ENCODE measurements around the gene NCR3LG1. TPM values are rescaled to one million over a fixed set of nuclear protein-coding genes. Genes with fewer than 3 reads are reported as not detected.

Gene NCR3LG1
- total and polyA plus RNA-seq, 2 of the 4 experiments (the other 2 are of a cell fraction), result 1.7 to 4.1 TPM

DNA sequence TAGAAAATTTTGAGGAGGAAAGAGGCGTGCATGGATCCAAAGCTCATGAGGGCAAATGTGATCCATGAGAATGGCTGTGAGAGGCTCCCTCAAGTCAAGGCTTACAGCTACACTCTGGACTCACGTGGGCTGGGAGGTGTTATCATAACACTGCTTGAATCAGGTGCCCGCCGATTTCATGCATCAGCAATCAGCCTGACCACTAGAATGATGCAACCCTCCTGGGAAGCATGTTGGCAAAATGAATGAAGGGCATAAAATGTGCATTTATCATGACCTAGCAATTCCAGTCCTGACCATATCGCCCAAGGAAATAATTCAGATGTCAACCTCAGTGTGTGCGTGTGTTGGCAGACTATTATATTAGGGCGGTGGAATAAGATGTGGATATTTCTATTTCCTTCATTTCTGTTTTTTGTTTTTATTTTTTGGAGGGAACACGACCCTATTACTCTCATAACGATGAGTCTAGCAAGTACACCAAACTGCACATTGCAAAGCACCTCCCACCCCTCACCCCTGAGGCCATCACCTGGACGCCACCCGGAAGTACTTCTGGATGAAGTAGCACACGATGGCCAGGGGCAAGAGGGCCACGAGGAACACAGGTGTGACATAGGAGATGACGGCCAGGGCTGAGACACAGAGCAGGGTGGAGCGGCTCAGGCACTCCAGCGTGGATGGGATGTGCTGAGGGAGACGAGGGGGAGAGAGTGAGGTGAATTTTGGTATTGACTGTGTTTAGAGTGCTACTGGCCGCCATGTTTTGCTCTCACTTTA lies 52.6 kb downstream of the NCR3LG1 start:
- intact Hi-C loops (cut with micrococcal nuclease) (no loop called here), dilution Hi-C loops (cut with HindIII; ENCODE audit: low sequenced_read_pairs, unreplicated experiment) (no loop called here), in situ Hi-C loops (cut with MboI; ENCODE audit: low sequenced_read_pairs) (no loop called here)
- Histone ChIP-seq H3K9me1 (ENCODE audit: insufficient read depth, low read length) (no peaks in the 10 kb centered on the region), H4K20me1 (ENCODE audit: insufficient read depth, low read length) (no peaks in the 10 kb centered on the region), H3K14ac (replicated peaks; ENCODE audit: low read depth, low read length) (no peak overlapping the region), H2BK5ac (ENCODE audit: low read depth, low read length, poor library complexity, severe bottlenecking) (no peak overlapping the region), H3K27me3 (ENCODE audit: control insufficient read depth, insufficient read depth, low read length) (peaks cover 8% of the 10 kb centered on the region), H3K4me2 (ENCODE audit: low read depth, low read length) (no peak overlapping the region), H2BK15ac (ENCODE audit: low read depth, low read length) (no peak overlapping the region), H3K27ac (ENCODE audit: insufficient read depth, low read length) (no peak overlapping the region), H4K5ac (ENCODE audit: low read depth, low read length) (no peak overlapping the region), H2AK5ac (ENCODE audit: low read depth, low read length) (no peak overlapping the region), H3K36me3 (ENCODE audit: control insufficient read depth, insufficient read depth, low read length) (no peaks in the 10 kb centered on the region), H4K8ac (ENCODE audit: low read depth in 2 of 2, low read length in 2 of 2) (no peak overlapping the region), H2BK20ac (ENCODE audit: low read depth, low read length) (no peak overlapping the region), H2AK9ac (replicated peaks; ENCODE audit: low read depth, low read length, poor library complexity) (no peak overlapping the region), H3K4ac (ENCODE audit: low read depth, low read length) (no peak overlapping the region), H3K4me1 (ENCODE audit: control insufficient read depth, insufficient read depth, low read length) (no peaks in the 10 kb centered on the region), H3K79me1 (ENCODE audit: low read depth in 1 of 2, low read length in 2 of 2) (no peaks in the 10 kb centered on the region), H2BK120ac (ENCODE audit: low read depth, low read length) (no peak overlapping the region), H3K9ac (ENCODE audit: low read depth, low read length) (no peak overlapping the region), H3K9me3 (ENCODE audit: control insufficient read depth, insufficient read depth, low read length) (0 out of 2 replicates have a peak, but pooled peaks cover 3% of the 10 kb centered on the region), H3K56ac (ENCODE audit: extremely low read depth, insufficient read depth, low read length) (no peak overlapping the region), H3K18ac (ENCODE audit: low read depth, low read length) (no peak overlapping the region), H2AFZ (replicated peaks; ENCODE audit: low read length, poor library complexity) (no peak overlapping the region), H4K91ac (ENCODE audit: insufficient read depth, low read depth, low read length) (no peak overlapping the region), H3K23ac (ENCODE audit: low read depth, low read length) (no peak overlapping the region), H3K4me3 (ENCODE audit: insufficient read depth, low read depth, low read length) (no peak overlapping the region)
- CTCF ChIA-PET, result interaction anchor here (1.0 kb wide), 1 partner anchor 20 kb away, joined by 3 read pairs; no protein-coding TSS in a partner anchor
- TF ChIP-seq RCOR1 (IDR thresholded peaks at IDR 0.05; ENCODE audit: insufficient replicate concordance, low read length), result no peak
- no peak for TF ChIP-seq MAFK (IDR thresholded peaks at IDR 0.05; ENCODE audit: low read depth, low read length)
- TF ChIP-seq CEBPB (IDR thresholded peaks at IDR 0.05; ENCODE audit: low read depth, low read length), result no peak; the same call in 1 of the 2 replicates
- DNase-seq (no peak), ATAC-seq (ENCODE audit: low read depth) (no peak)
- BruUV-seq (replicated peaks), result no TSS peak
- POLR2A ChIA-PET (ENCODE audit: unreplicated experiment), result no interaction called here
- 75% methylated on average over 2 of the region's 18 CpGs; no CpG with 5 or more reads in 1 of the 2 experiments for WGBS, 2 experiments (ENCODE audit: extremely low coverage in 2 of 2, insufficient read length in 1 of 2)
